GM23248 (cell line): Measurements from ENCODE around the gene TSPAN16. TPM values are rescaled to one million over a fixed set of nuclear protein-coding genes. Genes with fewer than 3 reads are reported as not detected.
A peak's percentile ranks its signal among the peaks of the same experiment; 100 is the strongest.
"Not testable (repeated sequence)": the region's sequence is repeated elsewhere in the genome, so short reads cannot be mapped to it uniquely, and the experiment has no call there.

Source experiments
- DNase-seq: peaks from one replicate; pipeline ENCODE4 v3.0.0-alpha.2; 2015
- H2AFZ ChIP-seq: fragments of 200-600 bp; sonication (generic); 2 replicates; pipeline ENCODE4 v1.6.1; 2016; ENCODE audit warnings: antibody characterized with exemption
- H3F3A ChIP-seq: fragments of 200-600 bp; sonication (generic); 2 replicates; pipeline ENCODE4 v1.6.1; 2016; ENCODE audit warnings: mild to moderate bottlenecking, antibody characterized with exemption, mixed run types; ENCODE audit not compliant: insufficient read depth
- H3K27ac ChIP-seq: fragments of 200-600 bp; sonication (generic); 2 replicates; pipeline ENCODE4 v1.5.1; 2016; ENCODE audit warnings: mild to moderate bottlenecking
- H3K27me3 ChIP-seq: fragments of 200-600 bp; sonication (generic); replicated peaks from 2 replicates; pipeline ENCODE4 v1.6.1; 2016; ENCODE audit warnings: mild to moderate bottlenecking; ENCODE audit not compliant: insufficient read depth
- H3K36me3 ChIP-seq: fragments of 200-600 bp; sonication (generic); 2 replicates; pipeline ENCODE4 v1.6.1; 2016; ENCODE audit warnings: low read depth, mild to moderate bottlenecking
- H3K4me1 ChIP-seq: fragments of 200-600 bp; sonication (generic); 2 replicates; pipeline ENCODE4 v1.6.1; 2016; ENCODE audit warnings: mild to moderate bottlenecking; ENCODE audit not compliant: insufficient read depth
- H3K4me2 ChIP-seq: fragments of 200-600 bp; sonication (generic); one replicate; pipeline ENCODE4 v1.6.1; 2016; ENCODE audit warnings: mild to moderate bottlenecking; ENCODE audit not compliant: unreplicated experiment
- H3K4me3 ChIP-seq: fragments of 200-600 bp; sonication (generic); 2 replicates; pipeline ENCODE4 v1.5.1; 2016; ENCODE audit warnings: mild to moderate bottlenecking
- H3K79me2 ChIP-seq: fragments of 200-600 bp; sonication (generic); 2 replicates; pipeline ENCODE4 v1.6.1; 2016; ENCODE audit warnings: mild to moderate bottlenecking; ENCODE audit not compliant: insufficient read depth
- H3K9ac ChIP-seq: fragments of 200-600 bp; sonication (generic); 2 replicates; pipeline ENCODE4 v1.6.1; 2016; ENCODE audit warnings: mild to moderate bottlenecking
- H3K9me2 ChIP-seq: fragments of 200-600 bp; sonication (generic); 2 replicates; pipeline ENCODE4 v1.6.1; 2016; ENCODE audit warnings: mixed run types, mild to moderate bottlenecking, moderate library complexity; ENCODE audit not compliant: insufficient read depth
- H3K9me3 ChIP-seq: fragments of 200-600 bp; sonication (generic); one replicate; pipeline ENCODE4 v1.6.1; 2017; ENCODE audit warnings: low read depth
- H4K20me1 ChIP-seq: fragments of 200-600 bp; sonication (generic); 2 replicates; pipeline ENCODE4 v1.6.0; 2016; ENCODE audit not compliant: insufficient read depth
- EZH2 ChIP-seq: fragments of 200-600 bp; sonication (generic); IDR thresholded peaks from 2 replicates; pipeline ENCODE4 v1.6.1; 2018; ENCODE audit warnings: antibody characterized with exemption, mild to moderate bottlenecking; ENCODE audit not compliant: insufficient read depth, poor library complexity, severe bottlenecking
- EZH2phosphoT487 ChIP-seq: fragments of 200-600 bp; sonication (generic); IDR thresholded peaks from 2 replicates; pipeline ENCODE4 v1.6.1; 2018; ENCODE audit warnings: antibody characterized with exemption, moderate library complexity, mild to moderate bottlenecking, low read depth; ENCODE audit not compliant: insufficient read depth
- WGBS, 2 experiments: methylation state at CpG; one replicate each; pipeline ENCODE4 v1.1.6; 2015 to 2017; ENCODE audit warnings: low lambda C conversion rate in 2 of 2, low coverage in 1 of 2; ENCODE audit errors: missing lambda C conversion rate in 2 of 2; 5-methylcytosine and 5-hydroxymethylcytosine counted together
- in situ Hi-C: fragments of 300-500 bp; cut with MboI; formaldehyde crosslinking; loops from 2 replicates; pipeline ENCODE4 v1.15.0; 2020
- polyA plus RNA-seq: library from polyadenylated mRNA; unstranded; fragments of >200 nt; fragmentation: Nextera tagmentation; extraction: Ambion mirVana; gene quantifications from 2 replicates; pipeline ENCODE4 v1.2.1, GENCODE V29; 2016
- total RNA-seq: library from RNA; depleted of rRNA; stranded (reverse); fragments of >200 nt; shearing (Covaris generic); gene quantifications from 2 replicates; pipeline ENCODE4 v1.2.3, GENCODE V29; 2014

Gene TSPAN16
- total and polyA plus RNA-seq, 2 experiments from 2014 or later: not detected

DNA sequence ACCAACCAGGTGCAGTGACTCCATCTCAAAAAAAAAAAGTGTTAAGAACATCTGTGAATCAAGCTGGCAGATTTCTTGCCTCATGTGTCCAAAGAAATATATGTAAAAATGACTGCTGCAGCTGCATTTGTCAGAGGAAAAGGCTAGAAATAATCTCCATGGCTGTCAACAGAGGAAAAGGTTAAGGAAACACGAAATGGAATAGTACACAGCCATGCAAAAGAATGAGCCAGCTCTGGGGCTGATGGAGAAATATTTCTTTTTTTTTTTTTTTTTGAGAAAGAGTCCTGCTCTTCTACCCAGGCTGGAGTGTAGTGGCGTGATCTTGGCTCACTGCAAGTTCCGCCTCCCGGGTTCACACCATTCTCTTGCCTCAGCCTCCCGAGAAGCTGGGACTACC is 36.9 kb downstream of the TSPAN16 start:
- TF ChIP-seq EZH2: no peak
- no peak for TF ChIP-seq EZH2phosphoT487
- no peaks in the 10 kb centered on the region for H3F3A ChIP-seq
- no peak for DNase-seq
- H3K4me3 ChIP-seq: no peak overlapping the region
- H3K36me3 ChIP-seq: no peaks in the 10 kb centered on the region
- H4K20me1 ChIP-seq: no peaks in the 10 kb centered on the region
- no peak overlapping the region for H3K4me2 ChIP-seq
- 91 to 95% methylated on average over 5 of the region's 5 CpGs for WGBS, 2 experiments
- no peaks in the 10 kb centered on the region for H3K79me2 ChIP-seq
- no peak overlapping the region for H3K9ac ChIP-seq
- H2AFZ ChIP-seq: no peak overlapping the region
- no peaks in the 10 kb centered on the region for H3K27me3 ChIP-seq
- in situ Hi-C loops: no loop called here
- H3K9me3 ChIP-seq: no peaks in the 10 kb centered on the region
- no peaks in the 10 kb centered on the region for H3K4me1 ChIP-seq
- no peaks in the 10 kb centered on the region for H3K9me2 ChIP-seq
- H3K27ac ChIP-seq: no peak overlapping the region

DNA sequence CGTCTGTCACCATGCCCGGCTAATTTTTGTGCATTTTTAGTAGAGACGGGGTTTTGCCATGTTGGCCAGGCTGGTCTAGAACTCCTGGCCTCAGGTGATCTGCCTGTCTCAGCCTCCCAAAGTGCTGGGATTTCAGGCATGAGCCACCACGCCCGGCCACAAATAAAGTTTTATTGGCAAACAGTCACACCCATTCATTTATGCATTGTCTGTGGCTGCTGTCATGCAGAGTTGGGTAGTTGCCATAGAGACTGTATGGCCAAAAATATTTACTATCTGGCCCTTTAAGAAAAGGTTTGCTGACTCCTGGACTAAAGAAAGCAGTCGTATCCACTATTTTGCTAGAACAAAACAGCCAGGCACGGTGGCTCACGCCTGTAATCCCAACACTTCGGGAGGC is 37.9 kb downstream of the TSPAN16 start:
- H3K27ac ChIP-seq, H3K9ac ChIP-seq, in situ Hi-C loops, H2AFZ ChIP-seq, H3K4me2 ChIP-seq, H3K27me3 ChIP-seq, H3K9me3 ChIP-seq, H3K9me2 ChIP-seq, H3K79me2 ChIP-seq, H3F3A ChIP-seq, H3K4me1 ChIP-seq, H3K36me3 ChIP-seq, H4K20me1 ChIP-seq, H3K4me3 ChIP-seq: not testable (repeated sequence)
- WGBS, 2 experiments: 92 to 95% methylated on average over 9 of the region's 9 CpGs
- peak; percentile 56 for DNase-seq

DNA sequence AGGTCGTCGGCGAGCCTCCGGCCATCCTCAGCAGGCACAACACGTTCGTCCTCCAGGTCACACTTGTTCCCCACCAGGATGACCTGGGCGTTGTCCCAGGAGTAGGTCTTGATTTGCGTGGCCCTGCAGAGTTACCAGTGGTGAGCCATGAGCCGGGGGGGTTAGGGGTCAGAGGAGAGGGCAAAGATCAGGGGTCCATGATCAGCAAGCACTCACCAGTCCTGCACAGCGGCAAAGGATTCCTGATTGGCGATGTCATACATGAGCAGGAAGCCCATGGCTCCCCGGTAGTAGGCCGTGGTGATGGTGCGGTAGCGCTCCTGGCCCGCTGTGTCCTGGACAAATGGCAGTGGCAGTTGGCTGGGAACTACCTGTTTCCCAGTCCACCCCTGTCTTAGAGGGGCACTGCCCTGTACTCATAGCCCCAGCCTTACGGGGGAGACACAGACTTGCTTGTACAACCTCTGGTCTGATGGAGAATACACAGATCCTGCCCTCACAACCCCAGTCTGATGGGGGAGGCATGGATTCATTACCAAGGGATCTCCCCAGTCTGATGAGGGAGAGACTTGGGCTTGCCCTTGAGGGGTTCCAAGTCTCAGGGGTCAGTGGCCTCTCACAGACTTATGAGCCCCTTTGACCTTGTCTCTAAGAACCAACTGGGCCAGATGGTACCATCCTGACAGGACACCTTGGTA is 39.6 kb downstream of the TSPAN16 start:
- Histone ChIP-seq H3K4me3 (no peak overlapping the region), H3K4me2 (no peak overlapping the region), H3K9ac (no peak overlapping the region), H3K27ac (no peak overlapping the region), H4K20me1 (no peaks in the 10 kb centered on the region), H3K9me3 (no peaks in the 10 kb centered on the region), H3F3A (no peaks in the 10 kb centered on the region), H3K9me2 (no peaks in the 10 kb centered on the region), H3K27me3 (no peaks in the 10 kb centered on the region), H2AFZ (no peak overlapping the region), H3K79me2 (no peaks in the 10 kb centered on the region), H3K36me3 (no peaks in the 10 kb centered on the region), H3K4me1 (0 out of 2 replicates have a peak, but pooled peaks cover 5% of the 10 kb centered on the region)
- no peak for DNase-seq
- in situ Hi-C loops: no loop called here
- TF ChIP-seq EZH2: no peak
- TF ChIP-seq EZH2phosphoT487: no peak
- 90 to 96% methylated on average over 16 to 17 of the region's 17 CpGs for WGBS, 2 experiments

DNA sequence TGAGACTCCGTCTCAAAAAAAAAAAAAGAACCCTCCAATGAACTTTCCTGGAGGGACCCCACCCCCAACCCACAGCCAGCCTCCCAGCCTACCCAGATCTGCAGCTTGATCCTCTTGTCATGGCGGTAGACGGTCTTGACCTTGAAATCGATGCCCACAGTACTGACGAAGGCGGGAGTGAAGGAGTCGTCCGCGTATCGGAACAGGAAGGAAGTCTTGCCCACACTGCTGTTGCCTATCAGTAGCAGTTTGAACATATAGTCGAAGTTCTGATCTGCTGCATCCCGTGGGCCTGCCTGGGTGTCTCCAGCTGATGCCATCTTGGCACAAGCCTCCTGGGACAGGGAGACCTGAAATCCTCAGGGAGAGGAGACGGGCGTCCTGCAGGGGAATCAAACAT is 41.1 kb downstream of the TSPAN16 start:
- H3K4me2 ChIP-seq: no peak overlapping the region
- H3K27me3 ChIP-seq: no peaks in the 10 kb centered on the region
- H3K4me1 ChIP-seq: 0 out of 2 replicates have a peak, but pooled peaks cover 5% of the 10 kb centered on the region
- in situ Hi-C loops: no loop called here
- H3K79me2 ChIP-seq: no peaks in the 10 kb centered on the region
- no peaks in the 10 kb centered on the region for H3K9me3 ChIP-seq
- no peak overlapping the region for H2AFZ ChIP-seq
- no peak overlapping the region for H3K27ac ChIP-seq
- H3F3A ChIP-seq: no peaks in the 10 kb centered on the region
- TF ChIP-seq EZH2: no peak
- TF ChIP-seq EZH2phosphoT487: no peak
- no peaks in the 10 kb centered on the region for H4K20me1 ChIP-seq
- no peak overlapping the region for H3K4me3 ChIP-seq
- no peaks in the 10 kb centered on the region for H3K36me3 ChIP-seq
- WGBS, 2 experiments: 90 to 92% methylated on average over 14 of the region's 14 CpGs
- H3K9me2 ChIP-seq: no peaks in the 10 kb centered on the region
- no peak for DNase-seq
- H3K9ac ChIP-seq: no peak overlapping the region

DNA sequence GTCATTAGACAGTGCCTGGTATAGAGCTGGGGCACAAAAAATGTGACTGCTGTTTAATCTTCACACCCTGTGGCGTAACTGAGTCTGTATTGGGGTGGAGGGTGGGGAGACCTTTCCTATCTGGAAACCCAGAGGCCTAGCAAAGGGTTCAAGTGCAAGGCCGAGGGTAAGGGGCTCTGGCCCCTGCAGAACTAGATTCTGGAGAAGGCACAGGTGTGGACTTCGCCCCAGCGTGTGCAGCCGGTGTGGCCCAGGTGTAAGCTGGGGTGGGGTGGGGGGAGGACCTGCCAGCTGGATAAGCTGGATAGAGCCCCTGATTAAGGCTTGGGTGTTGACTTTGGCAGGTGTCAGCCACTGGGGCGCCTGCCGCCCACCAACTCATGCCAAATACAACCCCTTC is 42.2 kb downstream of the TSPAN16 start:
- TF ChIP-seq EZH2phosphoT487 (no peak), EZH2 (no peak)
- no peaks in the 10 kb centered on the region for H3K36me3 ChIP-seq
- no peaks in the 10 kb centered on the region for H3K9me2 ChIP-seq
- 0 out of 2 replicates have a peak, but pooled peaks cover 5% of the 10 kb centered on the region for H3K4me1 ChIP-seq
- no peaks in the 10 kb centered on the region for H3K27me3 ChIP-seq
- no peaks in the 10 kb centered on the region for H3K79me2 ChIP-seq
- no peak overlapping the region for H3K4me3 ChIP-seq
- in situ Hi-C loops: no loop called here
- H3K9me3 ChIP-seq: no peaks in the 10 kb centered on the region
- H3K9ac ChIP-seq: no peak overlapping the region
- WGBS, 2 experiments: 81 to 85% methylated on average over 7 of the region's 7 CpGs
- no peak for DNase-seq
- peak overlapping the region; percentile 87 for H3K4me2 ChIP-seq
- no peak overlapping the region for H3K27ac ChIP-seq
- no peaks in the 10 kb centered on the region for H3F3A ChIP-seq
- no peak overlapping the region for H2AFZ ChIP-seq
- no peaks in the 10 kb centered on the region for H4K20me1 ChIP-seq
